Lower leg skin (tissue), 3 donors: ENCODE measurements around the gene NACC2.

Source experiments
- POLR2A ChIP-seq, 2 donors: fragments of 450-650 bp; IDR thresholded peaks; one replicate each; pipeline ENCODE4 v1.6.1; 2016 to 2017; ENCODE audit warnings: antibody characterized with exemption in 2 of 2, mild to moderate bottlenecking in 1 of 2, moderate library complexity in 1 of 2
- TF ChIP-seq, protein P1 (sequence below), 3 donors: fragments of 450-650 bp; IDR thresholded peaks; one replicate each; pipeline ENCODE4 v1.5.1; 2016; ENCODE audit warnings: antibody characterized with exemption in 3 of 3, mild to moderate bottlenecking in 3 of 3, moderate library complexity in 2 of 3

GRCh38 chr9:136046554-136046920 is 48.6 kb downstream of the NACC2 start:
- TF ChIP-seq, protein P1, sequence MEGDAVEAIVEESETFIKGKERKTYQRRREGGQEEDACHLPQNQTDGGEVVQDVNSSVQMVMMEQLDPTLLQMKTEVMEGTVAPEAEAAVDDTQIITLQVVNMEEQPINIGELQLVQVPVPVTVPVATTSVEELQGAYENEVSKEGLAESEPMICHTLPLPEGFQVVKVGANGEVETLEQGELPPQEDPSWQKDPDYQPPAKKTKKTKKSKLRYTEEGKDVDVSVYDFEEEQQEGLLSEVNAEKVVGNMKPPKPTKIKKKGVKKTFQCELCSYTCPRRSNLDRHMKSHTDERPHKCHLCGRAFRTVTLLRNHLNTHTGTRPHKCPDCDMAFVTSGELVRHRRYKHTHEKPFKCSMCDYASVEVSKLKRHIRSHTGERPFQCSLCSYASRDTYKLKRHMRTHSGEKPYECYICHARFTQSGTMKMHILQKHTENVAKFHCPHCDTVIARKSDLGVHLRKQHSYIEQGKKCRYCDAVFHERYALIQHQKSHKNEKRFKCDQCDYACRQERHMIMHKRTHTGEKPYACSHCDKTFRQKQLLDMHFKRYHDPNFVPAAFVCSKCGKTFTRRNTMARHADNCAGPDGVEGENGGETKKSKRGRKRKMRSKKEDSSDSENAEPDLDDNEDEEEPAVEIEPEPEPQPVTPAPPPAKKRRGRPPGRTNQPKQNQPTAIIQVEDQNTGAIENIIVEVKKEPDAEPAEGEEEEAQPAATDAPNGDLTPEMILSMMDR (IDR thresholded peaks at IDR 0.05), result no peak
- no peak for TF ChIP-seq POLR2A (IDR thresholded peaks at IDR 0.05)
